SK-N-SH treated with all-trans-retinoic acid at 6 μM for 48 hours (cell line): ENCODE data around the gene EMD.
"Not testable (repeated sequence)": the region's sequence is repeated elsewhere in the genome, so short reads cannot be mapped to it uniquely, and the experiment has no call there.

Source experiments
- ARNTL ChIP-seq: fragments of 450-650 bp; formaldehyde crosslinking; IDR thresholded peaks from 2 replicates; pipeline ENCODE4 v1.5.0; 2020; ENCODE audit warnings: low read depth, mild to moderate bottlenecking, moderate library complexity, borderline replicate concordance
- BACH2 ChIP-seq: fragments of 250-450 bp; sonication (Bioruptor Pico); IDR thresholded peaks from 2 replicates; pipeline ENCODE4 v1.9.0; 2021; ENCODE audit warnings: mild to moderate bottlenecking, borderline replicate concordance
- CSDC2 ChIP-seq: fragments of 250-450 bp; sonication (Bioruptor Pico); IDR thresholded peaks from 2 replicates; pipeline ENCODE4 v1.5.0; 2020; ENCODE audit warnings: mild to moderate bottlenecking, moderate library complexity
- CSRNP3 ChIP-seq: fragments of 250-450 bp; sonication (Bioruptor Pico); IDR thresholded peaks from 2 replicates; pipeline ENCODE4 v1.5.1; 2021; ENCODE audit warnings: mild to moderate bottlenecking, moderate library complexity
- ESRRG ChIP-seq: fragments of 250-450 bp; sonication (Bioruptor Pico); IDR thresholded peaks from 2 replicates; pipeline ENCODE4 v1.6.1; 2021; ENCODE audit warnings: mild to moderate bottlenecking
- PATZ1 ChIP-seq: fragments of 250-450 bp; sonication (Bioruptor Pico); IDR thresholded peaks from 2 replicates; pipeline ENCODE4 v1.8.0; 2020; ENCODE audit warnings: mild to moderate bottlenecking, moderate library complexity, borderline replicate concordance
- RARB ChIP-seq: fragments of 250-450 bp; sonication (Bioruptor Pico); IDR thresholded peaks from 2 replicates; pipeline ENCODE4 v1.8.0; 2021; ENCODE audit warnings: mild to moderate bottlenecking, moderate library complexity
- SNAI2 ChIP-seq: fragments of 250-450 bp; sonication (Bioruptor Pico); IDR thresholded peaks from 2 replicates; pipeline ENCODE4 v1.5.0; 2020; ENCODE audit warnings: mild to moderate bottlenecking, moderate library complexity
- TCF4 ChIP-seq: fragments of 250-450 bp; sonication (Bioruptor Pico); IDR thresholded peaks from 2 replicates; pipeline ENCODE4 v1.8.0; 2021; ENCODE audit warnings: mild to moderate bottlenecking, moderate library complexity, borderline replicate concordance
- TOX ChIP-seq: fragments of 250-450 bp; sonication (Bioruptor Pico); IDR thresholded peaks from 2 replicates; pipeline ENCODE4 v1.8.0; 2021; ENCODE audit warnings: mild to moderate bottlenecking, moderate library complexity, borderline replicate concordance
- ZFP30 ChIP-seq: fragments of 450-650 bp; formaldehyde crosslinking; IDR thresholded peaks from 2 replicates; pipeline ENCODE4 v1.5.0; 2022; ENCODE audit warnings: mild to moderate bottlenecking, moderate library complexity
- ZNF70 ChIP-seq: fragments of 450-650 bp; formaldehyde crosslinking; IDR thresholded peaks from 2 replicates; pipeline ENCODE4 v1.5.0; 2020; ENCODE audit warnings: mild to moderate bottlenecking, moderate library complexity
- ZNF8 ChIP-seq: fragments of 450-650 bp; formaldehyde crosslinking; IDR thresholded peaks from 2 replicates; pipeline ENCODE4 v1.5.0; 2020; ENCODE audit warnings: mild to moderate bottlenecking, moderate library complexity

- not testable (repeated sequence) for TF ChIP-seq PATZ1 (CRISPR knock-in tag); RARB (CRISPR knock-in tag); TOX (CRISPR knock-in tag); ESRRG (CRISPR knock-in tag); TCF4 (CRISPR knock-in tag); ZNF70 (CRISPR knock-in tag); ARNTL (CRISPR knock-in tag); ZNF8; SNAI2 (CRISPR knock-in tag); CSDC2 (CRISPR knock-in tag); CSRNP3; BACH2 (CRISPR knock-in tag); ZFP30
Measured at GRCh38 chrX:154389812-154390747, 11.0 kb downstream of the EMD start.
